A549 (cell line): ENCODE data around the gene ANGEL1. TPM values are rescaled to one million over a fixed set of nuclear protein-coding genes. Genes with fewer than 3 reads are reported as not detected.

Experiments used
- ATAC-seq, 2 experiments: fragments of 200-7000 bp in 1 of 2; fragments of >200 bp in 1 of 2; cut with Nextera tagmentation in 1 of 2; cut with Tn5 transposase in 1 of 2; 3 replicates each; pipeline versions ENCODE4 v1.8.0 to v1.9.1; 2018 to 2020; ENCODE audit warnings: mild to moderate bottlenecking in 1 of 2, moderate library complexity in 1 of 2
- CTCF ChIA-PET: fragments of 300-600 bp; sonication (Branson Sonifier 250); formaldehyde crosslinking; extraction: SDS; loops from one replicate; lab custom pipeline; 2021; ENCODE audit warnings: antibody characterized with exemption, inconsistent platforms; lab: Yijun Ruan, JAX
- POLR2A ChIA-PET: fragments of 350-600 bp; formaldehyde crosslinking; extraction: SDS; loops from one replicate; lab custom pipeline; 2021; ENCODE audit warnings: antibody characterized with exemption, inconsistent platforms; lab: Yijun Ruan, JAX
- DNase-seq, 2 experiments: peaks; one replicate each; pipeline versions ENCODE4 v3.0.0 to v3.0.0-alpha.2; 2011 to 2016; ENCODE audit warnings: low read depth in 1 of 2, low spot score in 1 of 2
- FAIRE-seq: peaks from 2 replicates; lab custom pipeline; 2011; peaks lifted over from hg19 to GRCh38; lab: Jason Lieb, UNC
- H3K27ac ChIP-seq, 2 experiments: fragments of >200 bp; sonication (Bioruptor Twin); formaldehyde crosslinking; 3 replicates each; pipeline ENCODE4 v1.5.1; 2016 to 2017
- H3K4me1 ChIP-seq: fragments of >200 bp; sonication (Bioruptor Twin); formaldehyde crosslinking; 3 replicates; pipeline ENCODE4 v1.6.1; 2016
- H3K4me2 ChIP-seq: fragments of >200 bp; sonication (Bioruptor Twin); formaldehyde crosslinking; 3 replicates; pipeline ENCODE4 v1.6.1; 2016
- H3K4me3 ChIP-seq: fragments of >200 bp; sonication (Bioruptor Twin); formaldehyde crosslinking; 3 replicates; pipeline ENCODE4 v1.5.1; 2016
- H3K9me3 ChIP-seq: fragments of >200 bp; sonication (Bioruptor Twin); formaldehyde crosslinking; 3 replicates; pipeline ENCODE4 v1.6.1; 2016
- BHLHE40 ChIP-seq: IDR thresholded peaks from 2 replicates; pipeline ENCODE4 v1.6.1; 2012; ENCODE audit warnings: low read depth, low read length, inconsistent platforms
- CBX2 ChIP-seq: fragments of 200-600 bp; sonication (generic); IDR thresholded peaks from 2 replicates; pipeline ENCODE4 v1.6.1; 2016; ENCODE audit warnings: low read depth, mild to moderate bottlenecking, borderline replicate concordance
- CHD4 ChIP-seq: fragments of 200-600 bp; sonication (generic); IDR thresholded peaks from 2 replicates; pipeline ENCODE4 v1.6.1; 2016; ENCODE audit warnings: antibody characterized with exemption, mild to moderate bottlenecking, borderline replicate concordance
- EHF ChIP-seq: fragments of 250-450 bp; sonication (Bioruptor Pico); IDR thresholded peaks from 2 replicates; pipeline ENCODE4 v1.5.0; 2020; ENCODE audit warnings: mild to moderate bottlenecking
- EHMT2 ChIP-seq: fragments of 200-600 bp; sonication (generic); IDR thresholded peaks from 2 replicates; pipeline ENCODE4 v1.6.1; 2016; ENCODE audit warnings: antibody characterized with exemption, low read depth, mild to moderate bottlenecking, moderate library complexity
- HEYL ChIP-seq: fragments of 250-450 bp; sonication (Bioruptor Pico); IDR thresholded peaks from 2 replicates; pipeline ENCODE4 v1.8.0; 2021; ENCODE audit warnings: mild to moderate bottlenecking, moderate library complexity
- HOXA7 ChIP-seq: fragments of 250-450 bp; sonication (Bioruptor Pico); IDR thresholded peaks from 2 replicates; pipeline ENCODE4 v1.5.0; 2020; ENCODE audit warnings: mild to moderate bottlenecking, moderate library complexity
- HOXB13 ChIP-seq: fragments of 250-450 bp; sonication (Bioruptor Pico); IDR thresholded peaks from 2 replicates; pipeline ENCODE4 v1.5.0; 2020; ENCODE audit warnings: low read depth, mild to moderate bottlenecking, moderate library complexity
- JUNB ChIP-seq: fragments of >200 bp; sonication (Bioruptor Twin); formaldehyde crosslinking; IDR thresholded peaks from 2 replicates; pipeline ENCODE4 v1.6.1; 2016
- MAFK ChIP-seq: fragments of 450-650 bp; IDR thresholded peaks from 2 replicates; pipeline ENCODE4 v1.6.1; 2014; ENCODE audit not compliant: partially characterized antibody
- MYC ChIP-seq: IDR thresholded peaks from 2 replicates; pipeline ENCODE4 v1.6.1; 2012; ENCODE audit warnings: mild to moderate bottlenecking, inconsistent platforms, low read length, improper control_type of control experiment, borderline replicate concordance
- NFE2L2 ChIP-seq: fragments of 150-350 bp; conservative IDR thresholded peaks from 2 replicates; pipeline ENCODE4 v1.6.1; 2014; ENCODE audit warnings: low read length
- POLR2A ChIP-seq: IDR thresholded peaks from 2 replicates; pipeline ENCODE4 v1.6.1; 2012; ENCODE audit warnings: mild to moderate bottlenecking, low read length
- POLR2AphosphoS2 ChIP-seq: conservative IDR thresholded peaks from 2 replicates; pipeline ENCODE4 v1.6.1; 2012; ENCODE audit warnings: low read length, improper control_type of control experiment, inconsistent platforms
- RARB ChIP-seq: fragments of 250-450 bp; sonication (Bioruptor Pico); IDR thresholded peaks from 2 replicates; pipeline ENCODE4 v1.8.0; 2021; ENCODE audit warnings: mild to moderate bottlenecking, moderate library complexity
- RFX5 ChIP-seq: fragments of 450-650 bp; IDR thresholded peaks from 2 replicates; pipeline ENCODE4 v1.7.1; 2014; ENCODE audit warnings: antibody characterized with exemption, mild to moderate bottlenecking, moderate library complexity
- RNF2 ChIP-seq: fragments of 200-600 bp; sonication (generic); IDR thresholded peaks from 2 replicates; pipeline ENCODE4 v1.6.1; 2016; ENCODE audit warnings: low read depth, mild to moderate bottlenecking, antibody characterized with exemption, moderate library complexity, borderline replicate concordance
- TP53 ChIP-seq: fragments of 250-450 bp; sonication (Bioruptor Pico); IDR thresholded peaks from 2 replicates; pipeline ENCODE4 v1.5.0; 2021; ENCODE audit warnings: mild to moderate bottlenecking, moderate library complexity
- ZC3H11A ChIP-seq: fragments of 450-650 bp; IDR thresholded peaks from 2 replicates; pipeline ENCODE4 v1.6.1; 2014; ENCODE audit warnings: antibody characterized with exemption, mild to moderate bottlenecking
- ZFP36 ChIP-seq: fragments of 450-650 bp; IDR thresholded peaks from 2 replicates; pipeline ENCODE4 v1.6.1; 2014; ENCODE audit warnings: borderline replicate concordance; ENCODE audit not compliant: partially characterized antibody
- ZNF302 ChIP-seq: fragments of 250-450 bp; sonication (Bioruptor Pico); IDR thresholded peaks from 2 replicates; pipeline ENCODE4 v1.9.0; 2021; ENCODE audit warnings: inconsistent platforms, mild to moderate bottlenecking, moderate library complexity
- ZSCAN20 ChIP-seq: fragments of 250-450 bp; sonication (Bioruptor Pico); IDR thresholded peaks from 2 replicates; pipeline ENCODE4 v1.8.0; 2022; ENCODE audit warnings: mild to moderate bottlenecking, moderate library complexity
- WGBS: methylation state at CpG from one replicate; pipeline ENCODE4 v1.1.6; 2017; ENCODE audit errors: missing lambda C conversion rate; 5-methylcytosine and 5-hydroxymethylcytosine counted together
- polyA plus RNA-seq, 4 experiments: library from polyadenylated mRNA; depleted of rRNA in 3 of 4; stranded (reverse); fragments of >200 nt; fragmentation: RNase III in 1 of 4; extraction: RNeasy Plus Mini Kit Qiagen cat#74134 plus additional on column Dnase treatment in 1 of 4; gene quantifications; 2 replicates in 3 of 4; 3 replicates in 1 of 4; pipeline ENCODE4 v1.2.3, GENCODE V29; 2011 to 2017
- TF ChIP-seq, protein P1 (sequence below): fragments of >200 bp; sonication (Bioruptor Twin); formaldehyde crosslinking; IDR thresholded peaks from 2 replicates; pipeline ENCODE4 v1.6.1; 2016
- TF ChIP-seq, protein P2 (sequence below): fragments of 250-450 bp; sonication (Bioruptor Pico); IDR thresholded peaks from 2 replicates; pipeline ENCODE4 v1.5.0; 2020; ENCODE audit warnings: low read depth, mild to moderate bottlenecking, moderate library complexity
- TF ChIP-seq, protein P3 (sequence below): fragments of >200 bp; sonication (Bioruptor Twin); formaldehyde crosslinking; IDR thresholded peaks from 3 replicates; pipeline ENCODE4 v1.6.1; 2016
- TF ChIP-seq, protein P4 (sequence below): fragments of 250-450 bp; sonication (Bioruptor Pico); IDR thresholded peaks from 2 replicates; pipeline ENCODE4 v1.5.0; 2021; ENCODE audit warnings: mild to moderate bottlenecking, moderate library complexity, borderline replicate concordance

Gene ANGEL1
- polyA plus RNA-seq, 2 of the 4 experiments (the other 2 are of a cell fraction), result 9.7 to 17.6 TPM

DNA sequence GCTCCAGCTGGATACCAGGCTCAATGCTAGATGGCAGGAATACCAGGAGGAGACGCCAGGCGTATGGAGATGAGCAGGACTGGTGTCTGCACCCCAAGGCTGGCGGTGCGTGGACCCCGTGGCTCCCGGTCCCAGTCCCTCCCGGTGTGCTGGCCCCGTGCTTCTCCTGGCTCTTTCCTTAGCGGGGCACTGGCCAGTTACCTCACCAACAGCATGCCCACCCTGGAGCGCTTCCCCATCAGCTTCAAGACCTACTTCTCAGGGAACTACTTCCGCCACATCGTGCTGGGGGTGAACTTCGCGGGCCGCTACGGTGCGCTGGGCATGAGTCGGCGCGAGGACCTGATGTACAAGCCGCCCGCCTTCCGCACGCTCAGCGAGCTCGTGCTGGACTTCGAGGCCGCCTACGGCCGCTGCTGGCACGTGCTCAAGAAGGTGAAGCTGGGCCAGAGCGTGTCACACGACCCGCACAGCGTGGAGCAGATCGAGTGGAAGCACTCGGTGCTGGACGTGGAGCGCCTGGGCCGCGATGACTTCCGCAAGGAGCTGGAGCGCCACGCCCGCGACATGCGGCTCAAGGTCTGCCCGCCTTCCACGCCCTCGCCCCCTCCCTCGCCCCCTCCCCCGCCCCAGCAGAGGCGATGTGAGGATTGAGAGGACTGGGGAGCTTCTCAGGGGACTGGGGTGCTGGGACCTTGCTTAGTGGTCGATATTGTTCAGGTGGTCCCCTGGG is 36.8 kb downstream of the ANGEL1 start:
- H3K4me3 ChIP-seq, result no peak overlapping the region
- ATAC-seq, result no peak
- H3K4me2 ChIP-seq, result no peak overlapping the region
- POLR2A ChIA-PET, result no interaction called here
- WGBS, result 93% methylated on average over 32 of the region's 54 CpGs
- CTCF ChIA-PET, result interaction anchor here (0.9 to 3.3 kb wide), 6 partner anchors 9 to 295 kb away, joined by 3 to 20 read pairs (median 4); no protein-coding TSS in a partner anchor
- TF ChIP-seq HEYL (no peak), ZNF302 (CRISPR knock-in tag) (no peak), JUNB (no peak), BHLHE40 (no peak), MAFK (no peak), MYC (no peak), ZC3H11A (no peak), POLR2A (no peak), TP53 (CRISPR knock-in tag) (no peak), CHD4 (no peak)
- TF ChIP-seq, protein P1, sequence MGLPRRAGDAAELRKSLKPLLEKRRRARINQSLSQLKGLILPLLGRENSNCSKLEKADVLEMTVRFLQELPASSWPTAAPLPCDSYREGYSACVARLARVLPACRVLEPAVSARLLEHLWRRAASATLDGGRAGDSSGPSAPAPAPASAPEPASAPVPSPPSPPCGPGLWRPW, result no peak
- TF ChIP-seq, protein P2, sequence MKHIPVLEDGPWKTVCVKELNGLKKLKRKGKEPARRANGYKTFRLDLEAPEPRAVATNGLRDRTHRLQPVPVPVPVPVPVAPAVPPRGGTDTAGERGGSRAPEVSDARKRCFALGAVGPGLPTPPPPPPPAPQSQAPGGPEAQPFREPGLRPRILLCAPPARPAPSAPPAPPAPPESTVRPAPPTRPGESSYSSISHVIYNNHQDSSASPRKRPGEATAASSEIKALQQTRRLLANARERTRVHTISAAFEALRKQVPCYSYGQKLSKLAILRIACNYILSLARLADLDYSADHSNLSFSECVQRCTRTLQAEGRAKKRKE, result no peak
- TF ChIP-seq, protein P3, sequence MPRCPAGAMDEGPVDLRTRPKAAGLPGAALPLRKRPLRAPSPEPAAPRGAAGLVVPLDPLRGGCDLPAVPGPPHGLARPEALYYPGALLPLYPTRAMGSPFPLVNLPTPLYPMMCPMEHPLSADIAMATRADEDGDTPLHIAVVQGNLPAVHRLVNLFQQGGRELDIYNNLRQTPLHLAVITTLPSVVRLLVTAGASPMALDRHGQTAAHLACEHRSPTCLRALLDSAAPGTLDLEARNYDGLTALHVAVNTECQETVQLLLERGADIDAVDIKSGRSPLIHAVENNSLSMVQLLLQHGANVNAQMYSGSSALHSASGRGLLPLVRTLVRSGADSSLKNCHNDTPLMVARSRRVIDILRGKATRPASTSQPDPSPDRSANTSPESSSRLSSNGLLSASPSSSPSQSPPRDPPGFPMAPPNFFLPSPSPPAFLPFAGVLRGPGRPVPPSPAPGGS, result no peak
- H3K4me1 ChIP-seq, result peaks cover 15% of the 10 kb centered on the region
- H3K9me3 ChIP-seq, result no peaks in the 10 kb centered on the region
- FAIRE-seq, result no peak
- no peak for DNase-seq
- H3K27ac ChIP-seq, result no peak overlapping the region

DNA sequence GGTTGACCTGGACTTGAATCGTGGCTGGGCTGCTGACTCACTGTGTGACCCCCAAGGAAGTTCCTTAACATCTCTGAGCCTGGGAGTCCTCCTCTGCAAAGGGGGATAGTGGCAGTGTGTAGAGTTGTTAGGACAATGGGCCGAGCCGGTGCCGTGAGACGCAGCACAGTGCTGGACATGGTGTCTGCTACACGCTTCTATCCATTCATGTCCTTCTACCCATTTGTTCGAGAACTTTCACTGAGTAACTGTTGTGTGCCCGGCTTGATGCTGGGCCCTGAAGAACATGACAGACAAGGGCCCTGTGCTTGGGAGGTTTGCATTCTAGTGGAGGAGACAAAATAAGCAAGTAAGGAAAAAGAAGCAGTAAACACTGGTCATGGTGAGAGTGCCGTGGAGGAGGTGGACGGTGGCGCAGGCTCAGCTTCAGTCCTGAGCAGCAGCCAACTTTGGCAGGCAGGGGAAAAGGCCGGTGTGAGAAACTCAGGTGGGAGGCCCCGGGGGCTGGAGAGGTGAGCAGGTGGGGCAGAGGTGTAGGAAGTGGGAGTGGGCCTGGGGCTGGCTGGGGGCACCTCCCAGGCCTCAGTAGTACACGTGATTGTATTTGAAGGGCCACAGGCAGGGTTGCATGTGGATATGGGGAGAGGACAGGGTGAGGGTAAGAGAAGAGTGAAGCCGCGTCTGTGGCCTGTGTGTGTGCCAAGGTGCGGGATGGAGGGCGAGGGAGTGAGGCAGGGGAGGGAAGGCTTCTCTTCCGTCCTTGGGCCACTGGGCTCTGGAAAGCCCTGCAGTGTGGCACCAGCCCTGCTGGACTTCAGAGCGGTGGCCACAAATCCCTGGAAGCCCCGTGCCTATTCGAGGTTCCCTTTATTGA is 37.6 kb downstream of the ANGEL1 start:
- no peak for ATAC-seq
- CTCF ChIA-PET, result interaction anchor here (1.0 to 3.3 kb wide), 2 partner anchors 10 to 127 kb away, joined by 3 to 20 read pairs; no protein-coding TSS in a partner anchor
- H3K4me3 ChIP-seq, result no peak overlapping the region
- no peak overlapping the region; a peak in 1 of 6 replicates for H3K27ac ChIP-seq
- no peak for FAIRE-seq
- H3K4me2 ChIP-seq, result no peak overlapping the region
- no peak for DNase-seq
- POLR2A ChIA-PET, result no interaction called here
- TF ChIP-seq POLR2A, result no peak
- TF ChIP-seq, protein P4, sequence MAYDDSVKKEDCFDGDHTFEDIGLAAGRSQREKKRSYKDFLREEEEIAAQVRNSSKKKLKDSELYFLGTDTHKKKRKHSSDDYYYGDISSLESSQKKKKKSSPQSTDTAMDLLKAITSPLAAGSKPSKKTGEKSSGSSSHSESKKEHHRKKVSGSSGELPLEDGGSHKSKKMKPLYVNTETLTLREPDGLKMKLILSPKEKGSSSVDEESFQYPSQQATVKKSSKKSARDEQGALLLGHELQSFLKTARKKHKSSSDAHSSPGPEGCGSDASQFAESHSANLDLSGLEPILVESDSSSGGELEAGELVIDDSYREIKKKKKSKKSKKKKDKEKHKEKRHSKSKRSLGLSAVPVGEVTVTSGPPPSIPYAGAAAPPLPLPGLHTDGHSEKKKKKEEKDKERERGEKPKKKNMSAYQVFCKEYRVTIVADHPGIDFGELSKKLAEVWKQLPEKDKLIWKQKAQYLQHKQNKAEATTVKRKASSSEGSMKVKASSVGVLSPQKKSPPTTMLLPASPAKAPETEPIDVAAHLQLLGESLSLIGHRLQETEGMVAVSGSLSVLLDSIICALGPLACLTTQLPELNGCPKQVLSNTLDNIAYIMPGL (CRISPR knock-in tag), result no peak
- TF ChIP-seq CBX2, result no peak
- no peak for TF ChIP-seq EHF (CRISPR knock-in tag)
- TF ChIP-seq RARB (CRISPR knock-in tag), result no peak
- no peak for TF ChIP-seq RNF2
- no peak for TF ChIP-seq HOXB13 (CRISPR knock-in tag)
- no peak for TF ChIP-seq HOXA7
- TF ChIP-seq ZFP36, result no peak
- TF ChIP-seq POLR2AphosphoS2, result no peak
- TF ChIP-seq HEYL, result no peak
- TF ChIP-seq EHMT2, result no peak
- TF ChIP-seq RFX5, result no peak
- no peak for TF ChIP-seq ZSCAN20 (CRISPR knock-in tag)
- no peak for TF ChIP-seq NFE2L2
- 83% methylated on average over 22 of the region's 22 CpGs for WGBS
- peaks cover 15% of the 10 kb centered on the region for H3K4me1 ChIP-seq
- no peaks in the 10 kb centered on the region for H3K9me3 ChIP-seq
